Liver (tissue), 9 donors: Measurements from ENCODE around the gene C4A. TPM values are rescaled to one million over a fixed set of nuclear protein-coding genes. Genes with fewer than 3 reads are reported as not detected.

Experiments
- DNase-seq: peaks from one replicate; pipeline ENCODE4 v3.0.0-alpha.2; 2017; ENCODE audit warnings: low spot score
- H3K27ac ChIP-seq, 2 donors: one replicate each; pipeline ENCODE4 v1.7.0; 2013; ENCODE audit warnings: inconsistent platforms in 2 of 2, low read length in 2 of 2, control low read depth in 1 of 2, low read depth in 1 of 2, mild to moderate bottlenecking in 1 of 2
- H3K27me3 ChIP-seq, 4 donors: one replicate each; pipeline versions ENCODE4 v1.6.1 to v1.7.0; 2013; ENCODE audit warnings: low read length in 3 of 4, inconsistent platforms in 1 of 4, mild to moderate bottlenecking in 1 of 4, moderate library complexity in 1 of 4; ENCODE audit not compliant: control insufficient read depth in 4 of 4, insufficient read depth in 4 of 4
- H3K36me3 ChIP-seq, 4 donors: one replicate each; pipeline versions ENCODE4 v1.6.1 to v1.7.0; 2013; ENCODE audit warnings: low read length in 3 of 4, mild to moderate bottlenecking in 3 of 4, low read depth in 1 of 4, moderate library complexity in 1 of 4; ENCODE audit not compliant: control insufficient read depth in 4 of 4, insufficient read depth in 3 of 4
- H3K4me1 ChIP-seq, 4 donors: one replicate each; pipeline versions ENCODE4 v1.6.1 to v1.7.0; 2013; ENCODE audit warnings: low read length in 3 of 4, mild to moderate bottlenecking in 3 of 4, moderate library complexity in 1 of 4; ENCODE audit not compliant: control insufficient read depth in 4 of 4, insufficient read depth in 4 of 4
- H3K4me3 ChIP-seq, 3 donors: one replicate each; pipeline versions ENCODE4 v1.6.1 to v1.7.0; 2013; ENCODE audit warnings: low read length in 3 of 3, control low read depth in 1 of 3, low read depth in 1 of 3, mild to moderate bottlenecking in 1 of 3
- H3K9ac ChIP-seq, 2 donors: one replicate each; pipeline ENCODE4 v1.7.0; 2013; ENCODE audit warnings: low read length in 2 of 2, mild to moderate bottlenecking in 2 of 2, moderate library complexity in 2 of 2, control low read depth in 1 of 2, low read depth in 1 of 2
- H3K9me3 ChIP-seq, 4 donors: one replicate each; pipeline versions ENCODE4 v1.6.1 to v1.7.0; 2013; ENCODE audit warnings: low read length in 3 of 4; ENCODE audit not compliant: control insufficient read depth in 4 of 4
- EGR1 ChIP-seq, 2 donors: IDR thresholded peaks; 2 replicates each; pipeline ENCODE4 v1.6.1; 2016 to 2018; ENCODE audit warnings: antibody characterized with exemption in 2 of 2, low read depth in 2 of 2
- FOXA1 ChIP-seq: IDR thresholded peaks from 2 replicates; pipeline ENCODE4 v1.6.1; 2016; ENCODE audit warnings: antibody characterized with exemption
- FOXA2 ChIP-seq: IDR thresholded peaks from 2 replicates; pipeline ENCODE4 v1.6.1; 2016; ENCODE audit warnings: antibody characterized with exemption
- GABPA ChIP-seq, 2 donors: IDR thresholded peaks in 1 of 2; conservative IDR thresholded peaks in 1 of 2; 2 replicates each; pipeline ENCODE4 v1.6.1; 2016; ENCODE audit warnings: antibody characterized with exemption in 2 of 2, mild to moderate bottlenecking in 1 of 2, moderate library complexity in 1 of 2
- HNF4A ChIP-seq, 2 donors: conservative IDR thresholded peaks; 2 replicates each; pipeline ENCODE4 v1.6.1; 2016; ENCODE audit warnings: antibody characterized with exemption in 2 of 2, mild to moderate bottlenecking in 2 of 2
- HNF4G ChIP-seq: IDR thresholded peaks from 2 replicates; pipeline ENCODE4 v1.6.1; 2016; ENCODE audit warnings: antibody characterized with exemption
- JUND ChIP-seq, 2 donors: IDR thresholded peaks; 2 replicates each; pipeline ENCODE4 v1.6.1; 2016; ENCODE audit warnings: antibody characterized with exemption in 2 of 2
- NR2F2 ChIP-seq: IDR thresholded peaks from 2 replicates; pipeline ENCODE4 v1.6.1; 2016; ENCODE audit warnings: antibody characterized with exemption
- RAD21 ChIP-seq, 2 donors: IDR thresholded peaks; 2 replicates each; pipeline ENCODE4 v1.6.1; 2016; ENCODE audit warnings: antibody characterized with exemption in 2 of 2, mild to moderate bottlenecking in 2 of 2
- RXRA ChIP-seq, 2 donors: IDR thresholded peaks; 2 replicates each; pipeline ENCODE4 v1.6.1; 2017 to 2018; ENCODE audit warnings: antibody characterized with exemption in 2 of 2, mild to moderate bottlenecking in 1 of 2
- SP1 ChIP-seq: IDR thresholded peaks from 2 replicates; pipeline ENCODE4 v1.6.1; 2018; ENCODE audit warnings: antibody characterized with exemption, mild to moderate bottlenecking
- TAF1 ChIP-seq: conservative IDR thresholded peaks from 2 replicates; pipeline ENCODE4 v1.6.1; 2016; ENCODE audit warnings: antibody characterized with exemption, mild to moderate bottlenecking
- YY1 ChIP-seq: IDR thresholded peaks from 2 replicates; pipeline ENCODE4 v1.6.1; 2016; ENCODE audit warnings: antibody characterized with exemption, mild to moderate bottlenecking
- WGBS: extraction: QIAGEN DNeasy Blood & Tissue Kit; methylation state at CpG from one replicate; pipeline ENCODE4 v1.1.7; 2013; 5-methylcytosine and 5-hydroxymethylcytosine counted together
- polyA plus RNA-seq, 2 donors: library from polyadenylated mRNA; stranded (reverse) in 1 of 2; unstranded in 1 of 2; fragments of 200-250 nt in 1 of 2; fragments of >200 nt in 1 of 2; fragmentation: Nextera tagmentation in 1 of 2; extraction: Ambion mirVana in 1 of 2; gene quantifications; one replicate each; pipeline versions ENCODE4 v1.2.1 to v1.2.3, GENCODE V29; 2013 to 2015
- total RNA-seq, 2 donors: library from RNA; depleted of rRNA; stranded (reverse); fragments of >200 nt; gene quantifications; one replicate each; pipeline ENCODE4 v1.2.3, GENCODE V29; 2014
- TF ChIP-seq, protein P1 (sequence below): IDR thresholded peaks from 2 replicates; pipeline ENCODE4 v1.6.1; 2016; ENCODE audit warnings: antibody characterized with exemption
- TF ChIP-seq, protein P2 (sequence below): IDR thresholded peaks from 2 replicates; pipeline ENCODE4 v1.6.1; 2016; ENCODE audit warnings: antibody characterized with exemption
- TF ChIP-seq, protein P3 (sequence below): IDR thresholded peaks from 2 replicates; pipeline ENCODE4 v1.6.1; 2016; ENCODE audit warnings: antibody characterized with exemption
- TF ChIP-seq, protein P4 (sequence below): IDR thresholded peaks from 2 replicates; pipeline ENCODE4 v1.6.1; 2016; ENCODE audit warnings: antibody characterized with exemption, mild to moderate bottlenecking
- TF ChIP-seq, protein P5 (sequence below): fragments of 150-350 bp; IDR thresholded peaks from 2 replicates; pipeline ENCODE4 v1.5.1; 2017; ENCODE audit warnings: improper control_type of control experiment, low read depth, low read length; ENCODE audit not compliant: missing input control
- donor health status: healthy.
- donor health status: healthy.
- donor health status: healthy.
- donor health status: healthy.
- donor health status: healthy.

The C4A gene
- total and polyA plus RNA-seq, 4 donors, result 410 to 2,903 (median 1,534) TPM

DNA sequence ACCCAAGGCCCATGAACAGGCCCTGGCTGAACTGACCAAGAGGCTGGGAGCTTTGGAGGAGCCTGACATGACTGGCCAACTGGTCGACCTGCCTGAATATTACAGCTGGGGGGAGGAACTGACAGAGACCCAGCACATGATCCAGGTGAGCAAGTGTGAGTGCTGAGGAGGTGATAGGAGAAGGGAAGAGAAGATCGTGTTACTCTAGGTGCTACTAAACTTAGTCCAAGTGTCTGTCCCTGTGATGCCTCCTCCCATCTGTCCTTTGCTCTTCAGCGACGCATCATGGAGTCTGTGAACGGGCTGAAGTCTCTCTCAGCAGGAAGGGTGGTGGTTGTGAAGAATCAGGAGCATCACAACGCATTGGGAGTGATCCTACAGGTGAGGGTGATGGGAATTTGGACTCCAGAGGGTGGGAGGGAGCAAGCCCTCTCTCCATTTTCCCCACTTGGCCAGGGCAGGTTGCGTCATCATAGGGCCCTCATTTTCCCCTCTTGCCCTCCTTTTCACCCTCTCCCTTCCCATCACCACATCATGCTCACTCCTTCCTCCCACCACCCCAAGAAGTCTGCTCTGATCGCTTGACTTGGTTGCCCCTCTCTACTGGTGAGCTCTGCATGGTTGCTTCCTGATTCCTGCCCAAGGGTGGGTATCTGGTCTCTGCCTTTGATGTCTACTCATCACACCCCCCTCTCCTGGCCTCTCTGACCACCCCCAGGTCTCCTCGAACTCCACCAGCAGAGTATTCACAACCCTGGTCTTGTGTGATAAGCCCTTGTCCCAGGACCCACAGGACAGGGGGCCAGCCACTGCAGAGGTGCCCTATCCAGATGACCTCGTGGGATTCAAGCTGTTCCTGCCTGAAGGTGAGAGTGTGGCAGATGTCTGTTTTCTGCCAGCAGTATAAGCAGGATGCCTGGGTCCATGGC is 14.6 kb upstream of the C4A start:
- WGBS, result 88% methylated on average over 10 of the region's 10 CpGs
- no peak for TF ChIP-seq GABPA (IDR thresholded peaks at IDR 0.05 in 1 of 2, conservative IDR thresholded peaks at IDR 0.05 in 1 of 2)
- TF ChIP-seq NR2F2, result no peak
- no peak for TF ChIP-seq TAF1
- TF ChIP-seq JUND (IDR thresholded peaks at IDR 0.05), result no peak
- TF ChIP-seq, protein P1, sequence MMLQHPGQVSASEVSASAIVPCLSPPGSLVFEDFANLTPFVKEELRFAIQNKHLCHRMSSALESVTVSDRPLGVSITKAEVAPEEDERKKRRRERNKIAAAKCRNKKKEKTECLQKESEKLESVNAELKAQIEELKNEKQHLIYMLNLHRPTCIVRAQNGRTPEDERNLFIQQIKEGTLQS, result no peak
- TF ChIP-seq, protein P2, sequence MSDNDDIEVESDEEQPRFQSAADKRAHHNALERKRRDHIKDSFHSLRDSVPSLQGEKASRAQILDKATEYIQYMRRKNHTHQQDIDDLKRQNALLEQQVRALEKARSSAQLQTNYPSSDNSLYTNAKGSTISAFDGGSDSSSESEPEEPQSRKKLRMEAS, result no peak
- TF ChIP-seq HNF4A (conservative IDR thresholded peaks at IDR 0.05), result no peak
- no peak for TF ChIP-seq EGR1 (IDR thresholded peaks at IDR 0.05; ENCODE audit: low read depth in 2 of 2)
- no peak for TF ChIP-seq HNF4G
- TF ChIP-seq YY1, result no peak
- no peak for TF ChIP-seq RXRA (IDR thresholded peaks at IDR 0.05)
- TF ChIP-seq, protein P3, sequence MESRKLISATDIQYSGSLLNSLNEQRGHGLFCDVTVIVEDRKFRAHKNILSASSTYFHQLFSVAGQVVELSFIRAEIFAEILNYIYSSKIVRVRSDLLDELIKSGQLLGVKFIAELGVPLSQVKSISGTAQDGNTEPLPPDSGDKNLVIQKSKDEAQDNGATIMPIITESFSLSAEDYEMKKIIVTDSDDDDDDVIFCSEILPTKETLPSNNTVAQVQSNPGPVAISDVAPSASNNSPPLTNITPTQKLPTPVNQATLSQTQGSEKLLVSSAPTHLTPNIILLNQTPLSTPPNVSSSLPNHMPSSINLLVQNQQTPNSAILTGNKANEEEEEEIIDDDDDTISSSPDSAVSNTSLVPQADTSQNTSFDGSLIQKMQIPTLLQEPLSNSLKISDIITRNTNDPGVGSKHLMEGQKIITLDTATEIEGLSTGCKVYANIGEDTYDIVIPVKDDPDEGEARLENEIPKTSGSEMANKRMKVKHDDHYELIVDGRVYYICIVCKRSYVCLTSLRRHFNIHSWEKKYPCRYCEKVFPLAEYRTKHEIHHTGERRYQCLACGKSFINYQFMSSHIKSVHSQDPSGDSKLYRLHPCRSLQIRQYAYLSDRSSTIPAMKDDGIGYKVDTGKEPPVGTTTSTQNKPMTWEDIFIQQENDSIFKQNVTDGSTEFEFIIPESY, result no peak
- TF ChIP-seq, protein P4, sequence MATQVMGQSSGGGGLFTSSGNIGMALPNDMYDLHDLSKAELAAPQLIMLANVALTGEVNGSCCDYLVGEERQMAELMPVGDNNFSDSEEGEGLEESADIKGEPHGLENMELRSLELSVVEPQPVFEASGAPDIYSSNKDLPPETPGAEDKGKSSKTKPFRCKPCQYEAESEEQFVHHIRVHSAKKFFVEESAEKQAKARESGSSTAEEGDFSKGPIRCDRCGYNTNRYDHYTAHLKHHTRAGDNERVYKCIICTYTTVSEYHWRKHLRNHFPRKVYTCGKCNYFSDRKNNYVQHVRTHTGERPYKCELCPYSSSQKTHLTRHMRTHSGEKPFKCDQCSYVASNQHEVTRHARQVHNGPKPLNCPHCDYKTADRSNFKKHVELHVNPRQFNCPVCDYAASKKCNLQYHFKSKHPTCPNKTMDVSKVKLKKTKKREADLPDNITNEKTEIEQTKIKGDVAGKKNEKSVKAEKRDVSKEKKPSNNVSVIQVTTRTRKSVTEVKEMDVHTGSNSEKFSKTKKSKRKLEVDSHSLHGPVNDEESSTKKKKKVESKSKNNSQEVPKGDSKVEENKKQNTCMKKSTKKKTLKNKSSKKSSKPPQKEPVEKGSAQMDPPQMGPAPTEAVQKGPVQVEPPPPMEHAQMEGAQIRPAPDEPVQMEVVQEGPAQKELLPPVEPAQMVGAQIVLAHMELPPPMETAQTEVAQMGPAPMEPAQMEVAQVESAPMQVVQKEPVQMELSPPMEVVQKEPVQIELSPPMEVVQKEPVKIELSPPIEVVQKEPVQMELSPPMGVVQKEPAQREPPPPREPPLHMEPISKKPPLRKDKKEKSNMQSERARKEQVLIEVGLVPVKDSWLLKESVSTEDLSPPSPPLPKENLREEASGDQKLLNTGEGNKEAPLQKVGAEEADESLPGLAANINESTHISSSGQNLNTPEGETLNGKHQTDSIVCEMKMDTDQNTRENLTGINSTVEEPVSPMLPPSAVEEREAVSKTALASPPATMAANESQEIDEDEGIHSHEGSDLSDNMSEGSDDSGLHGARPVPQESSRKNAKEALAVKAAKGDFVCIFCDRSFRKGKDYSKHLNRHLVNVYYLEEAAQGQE, result no peak
- no peak for TF ChIP-seq FOXA1
- no peak for TF ChIP-seq FOXA2
- TF ChIP-seq RAD21 (IDR thresholded peaks at IDR 0.05), result no peak
- no peak for TF ChIP-seq SP1
- TF ChIP-seq, protein P5, sequence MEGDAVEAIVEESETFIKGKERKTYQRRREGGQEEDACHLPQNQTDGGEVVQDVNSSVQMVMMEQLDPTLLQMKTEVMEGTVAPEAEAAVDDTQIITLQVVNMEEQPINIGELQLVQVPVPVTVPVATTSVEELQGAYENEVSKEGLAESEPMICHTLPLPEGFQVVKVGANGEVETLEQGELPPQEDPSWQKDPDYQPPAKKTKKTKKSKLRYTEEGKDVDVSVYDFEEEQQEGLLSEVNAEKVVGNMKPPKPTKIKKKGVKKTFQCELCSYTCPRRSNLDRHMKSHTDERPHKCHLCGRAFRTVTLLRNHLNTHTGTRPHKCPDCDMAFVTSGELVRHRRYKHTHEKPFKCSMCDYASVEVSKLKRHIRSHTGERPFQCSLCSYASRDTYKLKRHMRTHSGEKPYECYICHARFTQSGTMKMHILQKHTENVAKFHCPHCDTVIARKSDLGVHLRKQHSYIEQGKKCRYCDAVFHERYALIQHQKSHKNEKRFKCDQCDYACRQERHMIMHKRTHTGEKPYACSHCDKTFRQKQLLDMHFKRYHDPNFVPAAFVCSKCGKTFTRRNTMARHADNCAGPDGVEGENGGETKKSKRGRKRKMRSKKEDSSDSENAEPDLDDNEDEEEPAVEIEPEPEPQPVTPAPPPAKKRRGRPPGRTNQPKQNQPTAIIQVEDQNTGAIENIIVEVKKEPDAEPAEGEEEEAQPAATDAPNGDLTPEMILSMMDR, result no peak
- H3K27me3 ChIP-seq, result no peaks in the 10 kb centered on the region
- H3K27ac ChIP-seq, result no peak overlapping the region
- DNase-seq, result no peak
- peaks cover 4 to 42% (median 27%) of the 10 kb centered on the region in 4 donors for H3K4me1 ChIP-seq
- peaks cover 20 to 65% (median 44%) of the 10 kb centered on the region in 4 donors for H3K36me3 ChIP-seq
- H3K4me3 ChIP-seq, result no peak overlapping the region
- H3K9ac ChIP-seq, result no peak overlapping the region
- no peaks in the 10 kb centered on the region for H3K9me3 ChIP-seq
